ENCODE data around the gene DNAJB8. TPM values are rescaled to one million over a fixed set of nuclear protein-coding genes. Genes with fewer than 3 reads are reported as not detected.

DNAJB8 gene
- total RNA-seq, 4 donors from 2014 or later, result not detected

DNA sequence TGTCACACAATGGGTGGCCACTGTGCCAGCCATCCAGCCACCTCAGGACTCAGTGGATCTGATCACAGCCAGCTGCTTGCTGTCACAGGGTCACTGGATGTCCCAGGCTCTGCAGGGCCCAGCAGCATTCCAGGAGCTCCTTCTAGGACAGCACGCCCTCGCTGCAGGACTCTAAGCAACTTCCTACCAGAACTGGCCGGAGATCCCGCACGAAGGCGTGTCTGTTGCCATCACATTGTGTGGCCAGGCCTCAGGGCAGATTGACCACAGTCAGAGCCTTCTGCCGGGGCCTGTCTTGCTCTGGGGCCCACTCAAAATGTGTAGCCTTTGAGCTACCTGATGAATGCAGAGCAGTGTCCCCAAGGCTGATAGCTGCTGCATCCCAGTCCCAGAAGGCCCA is 24.6 kb downstream of the DNAJB8 start:
- no peak overlapping the region for H3K4me3 ChIP-seq (ENCODE audit: low read depth, poor library complexity, severe bottlenecking)
- intact Hi-C loops (cut with DNase I; ENCODE audit: low total_unique reads), result no loop called here
- no peak for DNase-seq (ENCODE audit: low spot score in 2 of 2)
- no peak for TF ChIP-seq POLR2A (IDR thresholded peaks at IDR 0.05)
- 81 to 95% methylated on average over 7 of the region's 7 CpGs for WGBS, 2 donors

DNA sequence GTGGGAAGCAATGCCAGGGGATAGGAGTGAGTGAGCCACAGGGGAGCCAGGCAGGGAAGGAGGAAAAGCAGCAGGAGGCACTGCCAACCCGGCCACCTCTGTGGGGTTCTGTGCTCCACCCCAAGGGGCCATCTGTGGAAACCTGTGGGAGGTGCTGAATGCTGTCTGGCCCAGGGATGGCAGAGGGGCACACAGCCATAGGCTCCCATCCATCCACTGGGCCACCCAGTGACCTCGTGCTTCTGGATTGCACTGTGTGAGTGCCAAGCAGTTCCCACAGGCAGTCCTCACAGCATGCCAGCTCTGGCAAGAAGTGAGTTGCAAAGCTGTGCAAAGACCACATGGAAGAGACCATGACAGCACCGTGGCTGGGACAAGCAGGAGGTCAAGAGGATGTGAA is 27.5 kb downstream of the DNAJB8 start:
- 48 to 59% methylated on average over 3 of the region's 3 CpGs for WGBS, 2 donors
- intact Hi-C loops (cut with DNase I; ENCODE audit: low total_unique reads), result no loop called here
- no peak for TF ChIP-seq POLR2A (IDR thresholded peaks at IDR 0.05)
- TF ChIP-seq, protein P1, sequence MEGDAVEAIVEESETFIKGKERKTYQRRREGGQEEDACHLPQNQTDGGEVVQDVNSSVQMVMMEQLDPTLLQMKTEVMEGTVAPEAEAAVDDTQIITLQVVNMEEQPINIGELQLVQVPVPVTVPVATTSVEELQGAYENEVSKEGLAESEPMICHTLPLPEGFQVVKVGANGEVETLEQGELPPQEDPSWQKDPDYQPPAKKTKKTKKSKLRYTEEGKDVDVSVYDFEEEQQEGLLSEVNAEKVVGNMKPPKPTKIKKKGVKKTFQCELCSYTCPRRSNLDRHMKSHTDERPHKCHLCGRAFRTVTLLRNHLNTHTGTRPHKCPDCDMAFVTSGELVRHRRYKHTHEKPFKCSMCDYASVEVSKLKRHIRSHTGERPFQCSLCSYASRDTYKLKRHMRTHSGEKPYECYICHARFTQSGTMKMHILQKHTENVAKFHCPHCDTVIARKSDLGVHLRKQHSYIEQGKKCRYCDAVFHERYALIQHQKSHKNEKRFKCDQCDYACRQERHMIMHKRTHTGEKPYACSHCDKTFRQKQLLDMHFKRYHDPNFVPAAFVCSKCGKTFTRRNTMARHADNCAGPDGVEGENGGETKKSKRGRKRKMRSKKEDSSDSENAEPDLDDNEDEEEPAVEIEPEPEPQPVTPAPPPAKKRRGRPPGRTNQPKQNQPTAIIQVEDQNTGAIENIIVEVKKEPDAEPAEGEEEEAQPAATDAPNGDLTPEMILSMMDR (IDR thresholded peaks at IDR 0.05), result no peak
- no peak overlapping the region for H3K4me3 ChIP-seq (ENCODE audit: low read depth, poor library complexity, severe bottlenecking)
- no peak for DNase-seq (ENCODE audit: low spot score in 2 of 2)

DNA sequence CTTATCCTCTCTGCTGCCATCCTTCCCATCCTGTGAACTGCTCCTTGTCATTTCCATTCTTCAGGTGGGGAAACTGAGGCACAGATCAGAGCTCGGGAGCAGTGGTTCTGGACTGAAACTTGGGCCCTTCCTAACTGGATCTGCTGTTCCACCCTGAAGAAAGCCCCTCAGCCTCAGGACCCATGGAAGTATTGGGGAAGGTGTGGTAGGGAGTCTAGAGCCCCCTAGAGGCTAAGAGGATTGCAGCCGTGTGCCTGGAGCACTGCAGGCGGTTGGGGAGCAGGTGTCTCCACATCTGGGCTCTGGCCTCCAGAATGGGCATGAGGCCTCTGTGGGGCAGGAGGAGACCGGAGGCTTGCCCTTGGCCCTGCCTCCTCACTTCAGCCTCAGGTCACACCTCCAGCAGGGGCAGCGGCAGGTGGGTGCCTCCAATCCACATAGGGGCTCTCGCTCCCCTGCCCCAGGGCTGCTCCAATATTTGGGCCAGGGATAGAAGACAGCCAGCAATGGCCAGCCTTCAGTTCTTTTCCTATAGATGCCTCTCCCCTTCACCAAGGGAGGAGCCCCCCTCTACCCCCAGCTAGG is 28.1 kb downstream of the DNAJB8 start:
- intact Hi-C loops (cut with DNase I; ENCODE audit: low total_unique reads), result no loop called here
- TF ChIP-seq, protein P1 (IDR thresholded peaks at IDR 0.05), result no peak
- no peak for TF ChIP-seq POLR2A (IDR thresholded peaks at IDR 0.05)
- 76 to 77% methylated on average over 5 to 6 of the region's 6 CpGs for WGBS, 2 donors
- no peak overlapping the region for H3K4me3 ChIP-seq (ENCODE audit: low read depth, poor library complexity, severe bottlenecking)
- no peak for DNase-seq (ENCODE audit: low spot score in 2 of 2)

DNA sequence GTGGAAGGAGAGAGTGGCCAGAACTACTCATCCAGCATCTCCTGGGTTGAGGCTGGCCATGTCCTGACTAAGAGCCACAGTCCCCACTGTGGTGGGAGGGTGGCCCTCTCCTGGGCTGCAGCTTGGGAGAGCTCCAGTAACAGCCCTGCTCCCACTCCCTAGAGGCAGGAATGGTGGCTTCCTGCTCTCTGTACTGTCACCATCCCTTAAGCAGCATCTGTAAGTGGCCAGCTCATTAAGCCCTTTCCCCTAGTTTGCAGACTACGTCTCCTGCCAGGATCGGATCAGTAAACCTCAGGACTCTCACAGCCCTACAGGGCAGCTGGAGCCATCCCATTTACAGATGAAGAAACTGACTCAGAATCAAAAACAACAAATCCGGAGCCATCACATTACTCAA is 30.5 kb downstream of the DNAJB8 start:
- no peak for DNase-seq (ENCODE audit: low spot score in 2 of 2)
- TF ChIP-seq, protein P1 (IDR thresholded peaks at IDR 0.05), result no peak
- TF ChIP-seq POLR2A (IDR thresholded peaks at IDR 0.05), result no peak
- no peak overlapping the region for H3K4me3 ChIP-seq (ENCODE audit: low read depth, poor library complexity, severe bottlenecking)
- intact Hi-C loops (cut with DNase I; ENCODE audit: low total_unique reads), result no loop called here
- 76 to 90% methylated on average over 3 of the region's 3 CpGs for WGBS, 2 donors

DNA sequence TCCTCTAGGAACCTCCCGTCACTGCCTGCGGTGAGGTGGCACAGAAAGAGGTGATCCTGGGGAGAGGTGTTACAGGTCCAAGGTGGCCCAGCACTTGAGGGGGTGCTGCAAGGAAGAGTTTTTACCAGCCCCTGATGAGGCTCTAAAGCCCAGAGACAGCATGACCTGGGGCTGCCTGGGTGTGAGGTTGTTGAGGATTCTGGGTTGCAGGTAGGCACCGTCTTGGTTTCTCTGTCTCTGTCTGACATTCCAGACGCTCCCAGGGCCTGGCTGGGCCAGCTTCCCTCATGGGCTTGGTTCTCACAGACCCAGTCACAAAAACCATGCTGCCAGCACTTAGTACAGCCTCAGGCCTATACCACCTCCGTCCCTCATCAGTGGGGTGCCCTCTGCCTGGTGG is 31.1 kb downstream of the DNAJB8 start:
- TF ChIP-seq, protein P1 (IDR thresholded peaks at IDR 0.05), result no peak
- no peak for TF ChIP-seq POLR2A (IDR thresholded peaks at IDR 0.05)
- DNase-seq (ENCODE audit: low spot score in 2 of 2), result no peak
- intact Hi-C loops (cut with DNase I; ENCODE audit: low total_unique reads), result no loop called here
- 81 to 84% methylated on average over 5 of the region's 5 CpGs for WGBS, 2 donors
- no peak overlapping the region for H3K4me3 ChIP-seq (ENCODE audit: low read depth, poor library complexity, severe bottlenecking)

DNA sequence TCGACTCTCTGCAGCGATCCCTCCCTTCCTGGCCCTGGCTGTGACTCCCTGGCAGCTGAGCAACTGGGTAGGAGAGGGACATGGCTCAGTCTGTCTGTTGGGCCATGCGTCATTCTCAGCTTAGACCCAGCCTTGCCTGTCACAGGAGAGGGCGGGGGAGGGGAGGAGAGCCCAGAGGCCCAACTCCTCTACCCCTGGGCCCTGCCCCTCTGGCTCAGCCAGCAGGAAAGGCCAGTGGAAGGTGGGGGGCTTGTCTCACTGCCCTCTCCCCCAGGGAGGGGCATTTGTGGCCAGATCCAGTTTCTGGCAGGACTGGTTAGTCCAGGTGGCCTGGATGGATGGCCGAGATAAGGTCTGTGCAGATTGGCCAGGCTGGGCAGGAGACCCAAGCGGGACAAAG is 31.6 kb downstream of the DNAJB8 start:
- TF ChIP-seq, protein P1 (IDR thresholded peaks at IDR 0.05), result no peak
- no peak for TF ChIP-seq POLR2A (IDR thresholded peaks at IDR 0.05)
- no peak for DNase-seq (ENCODE audit: low spot score in 2 of 2)
- 83 to 87% methylated on average over 6 of the region's 6 CpGs for WGBS, 2 donors
- H3K4me3 ChIP-seq (ENCODE audit: low read depth, poor library complexity, severe bottlenecking), result no peak overlapping the region
- intact Hi-C loops (cut with DNase I; ENCODE audit: low total_unique reads), result no loop called here
